ENCODE measurements around the gene NCKAP1. TPM values are rescaled to one million over a fixed set of nuclear protein-coding genes. Genes with fewer than 3 reads are reported as not detected.

The NCKAP1 gene
- total and polyA plus RNA-seq, 7 donors = 39.6 to 206 (median 160) TPM

Small RNA genes lying within 50 kb of the gene (small RNA-seq; reads per million reads assigned to genes)
- 0 reads per million in 3 donors for gene RF00019
- gene RF00599 = 0 reads per million in 3 donors
- gene RNU6-1122P = 0 reads per million in 3 donors

Other genes with a start within 250 kb of the NCKAP1 start
- 10 to 100 TPM in 2 of 4 donors, 1 to 10 TPM in 2; 7.9 to 14.7 (median 9.3) TPM for gene FRZB, start 171.8 kb downstream of the NCKAP1 start, total RNA-seq
- gene FRZB, start 171.8 kb downstream of the NCKAP1 start, polyA plus RNA-seq = 10 to 100 TPM in 1 of 3 donors, 1 to 10 TPM in 2; 3.7 to 10.2 (median 8.0) TPM
- gene DUSP19, start 40.3 kb upstream of the NCKAP1 start, total RNA-seq = 1 to 10 TPM; 4.2 to 7.2 (median 6.0) TPM
- 1 to 10 TPM in 2 of 3 donors, under 1 TPM in 1; 0.69 to 1.2 (median 1.1) TPM for gene DUSP19, start 40.3 kb upstream of the NCKAP1 start, polyA plus RNA-seq
- 10 to 100 TPM; 12.9 to 19.7 (median 14.3) TPM for gene NUP35, start 86.0 kb upstream of the NCKAP1 start, total RNA-seq
- 1 to 10 TPM; 6.0 to 9.9 (median 7.9) TPM for gene NUP35, start 86.0 kb upstream of the NCKAP1 start, polyA plus RNA-seq

Data from sigmoid colon (tissue), 7 donors.